NCI-H82 (cell line): ENCODE measurements around the gene FANCC.
"Not testable (repeated sequence)": the region's sequence is repeated elsewhere in the genome, so short reads cannot be mapped to it uniquely, and the experiment has no call there.

Source experiments
- DNase-seq: peaks from one replicate; lab custom pipeline; 2025; lab: John Stamatoyannopoulos, UW

The FANCC gene

GRCh38 chr9:95329061-95329460 lies 11.6 kb upstream of the FANCC start:
- not testable (repeated sequence) for DNase-seq

GRCh38 chr9:95327239-95327865 lies 9.8 kb upstream of the FANCC start:
- DNase-seq: no peak

GRCh38 chr9:95325221-95325620 lies 7.7 kb upstream of the FANCC start:
- DNase-seq: no peak

GRCh38 chr9:95317893-95318211 lies 343 bp upstream of the FANCC start:
- no peak for DNase-seq

GRCh38 chr9:95316794-95317118 lies 753 bp downstream of the FANCC start:
- peak; percentile 94 for DNase-seq

- DNase-seq: peak; percentile 33
These were observed 1.2 kb downstream of the FANCC start for GRCh38 chr9:95316274-95316673.

- peak; percentile 32 for DNase-seq
These were observed 2.3 kb downstream of the FANCC start for GRCh38 chr9:95315108-95315746.

- peak; percentile 96 for DNase-seq
These were observed 4.5 kb downstream of the FANCC start for GRCh38 chr9:95313010-95313498.

- peak; percentile 7 for DNase-seq
These were observed 5.5 kb downstream of the FANCC start for GRCh38 chr9:95311961-95312360.

GRCh38 chr9:95307538-95307937 lies 10.0 kb downstream of the FANCC start:
- DNase-seq: no peak

- no peak for DNase-seq
These were observed 10.7 kb downstream of the FANCC start for GRCh38 chr9:95306819-95307218.

- no peak for DNase-seq
These were observed 11.6 kb downstream of the FANCC start for GRCh38 chr9:95305770-95306492.

- DNase-seq: no peak
These were observed 15.0 kb downstream of the FANCC start for GRCh38 chr9:95302479-95302878.

- no peak for DNase-seq
These were observed 19.7 kb downstream of the FANCC start for GRCh38 chr9:95297760-95298159.

GRCh38 chr9:95297316-95297715 lies 20.2 kb downstream of the FANCC start:
- DNase-seq: no peak

GRCh38 chr9:95296761-95297160 lies 20.7 kb downstream of the FANCC start:
- DNase-seq: no peak

GRCh38 chr9:95293296-95293695 lies 24.2 kb downstream of the FANCC start:
- DNase-seq: not testable (repeated sequence)

GRCh38 chr9:95292226-95292625 lies 25.3 kb downstream of the FANCC start:
- no peak for DNase-seq

GRCh38 chr9:95286151-95286550 lies 31.4 kb downstream of the FANCC start:
- no peak for DNase-seq

GRCh38 chr9:95285307-95285706 lies 32.2 kb downstream of the FANCC start:
- no peak for DNase-seq

GRCh38 chr9:95284162-95285080 lies 33.1 kb downstream of the FANCC start:
- DNase-seq: no peak

- DNase-seq: no peak
These were observed 33.8 kb downstream of the FANCC start for GRCh38 chr9:95283673-95284072.
